Measurements from ENCODE around the gene HNRNPLL.

DNA sequence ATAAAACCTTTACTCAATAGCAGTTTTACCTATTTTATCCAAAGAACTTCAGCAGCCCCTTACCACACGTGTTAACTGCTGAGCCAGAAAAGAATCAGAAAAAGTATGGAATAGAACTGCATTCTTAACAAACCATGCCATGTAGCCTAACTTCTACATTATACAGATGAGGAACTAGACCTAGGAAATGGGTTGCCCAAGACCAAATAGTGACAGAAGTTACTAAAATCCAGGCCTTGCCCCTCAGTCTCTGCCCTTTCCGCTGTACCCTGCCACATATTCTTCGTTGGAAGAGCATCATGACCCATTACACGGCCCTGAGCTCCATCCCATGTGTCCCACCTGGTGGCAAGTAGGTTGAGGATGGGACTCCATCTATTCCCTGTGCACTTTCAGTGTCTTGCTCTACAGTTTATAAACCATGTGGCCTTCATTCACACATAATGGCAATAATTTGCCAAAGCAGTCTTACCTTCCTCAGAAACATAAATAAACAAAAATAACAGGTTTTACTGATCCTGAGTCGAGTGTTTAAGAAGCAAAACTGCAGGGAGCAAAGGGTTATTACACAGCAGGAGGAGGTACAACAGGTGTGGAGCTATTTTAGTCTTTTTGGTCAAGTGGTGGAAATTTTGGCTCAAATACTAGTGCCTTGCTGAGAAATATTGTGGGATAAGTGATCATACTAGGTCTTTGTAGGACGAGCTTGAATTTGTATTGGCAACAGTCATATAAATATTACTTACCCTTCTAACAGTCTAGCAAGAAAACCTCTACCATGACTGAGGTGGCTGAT lies 46.5 kb downstream of the HNRNPLL start:
- TF ChIP-seq CTCF (conservative IDR thresholded peaks at IDR 0.05; ENCODE audit: low read depth in 2 of 2) (no peak), POLR2AphosphoS5 (IDR thresholded peaks at IDR 0.05; ENCODE audit: low read depth) (no peak), EZH2phosphoT487 (IDR thresholded peaks at IDR 0.05; ENCODE audit: unreplicated experiment) (no peak), EZH2 (IDR thresholded peaks at IDR 0.05; ENCODE audit: low read depth, unreplicated experiment) (no peak), ETS1 (IDR thresholded peaks at IDR 0.05) (no peak), NANOG (IDR thresholded peaks at IDR 0.05; ENCODE audit: borderline replicate concordance) (no peak), CREB1 (CRISPR knock-in tag; IDR thresholded peaks at IDR 0.05; ENCODE audit: low read depth) (no peak), ZNF462 (CRISPR knock-in tag; IDR thresholded peaks at IDR 0.05) (no peak)
- TF ChIP-seq, protein P1, sequence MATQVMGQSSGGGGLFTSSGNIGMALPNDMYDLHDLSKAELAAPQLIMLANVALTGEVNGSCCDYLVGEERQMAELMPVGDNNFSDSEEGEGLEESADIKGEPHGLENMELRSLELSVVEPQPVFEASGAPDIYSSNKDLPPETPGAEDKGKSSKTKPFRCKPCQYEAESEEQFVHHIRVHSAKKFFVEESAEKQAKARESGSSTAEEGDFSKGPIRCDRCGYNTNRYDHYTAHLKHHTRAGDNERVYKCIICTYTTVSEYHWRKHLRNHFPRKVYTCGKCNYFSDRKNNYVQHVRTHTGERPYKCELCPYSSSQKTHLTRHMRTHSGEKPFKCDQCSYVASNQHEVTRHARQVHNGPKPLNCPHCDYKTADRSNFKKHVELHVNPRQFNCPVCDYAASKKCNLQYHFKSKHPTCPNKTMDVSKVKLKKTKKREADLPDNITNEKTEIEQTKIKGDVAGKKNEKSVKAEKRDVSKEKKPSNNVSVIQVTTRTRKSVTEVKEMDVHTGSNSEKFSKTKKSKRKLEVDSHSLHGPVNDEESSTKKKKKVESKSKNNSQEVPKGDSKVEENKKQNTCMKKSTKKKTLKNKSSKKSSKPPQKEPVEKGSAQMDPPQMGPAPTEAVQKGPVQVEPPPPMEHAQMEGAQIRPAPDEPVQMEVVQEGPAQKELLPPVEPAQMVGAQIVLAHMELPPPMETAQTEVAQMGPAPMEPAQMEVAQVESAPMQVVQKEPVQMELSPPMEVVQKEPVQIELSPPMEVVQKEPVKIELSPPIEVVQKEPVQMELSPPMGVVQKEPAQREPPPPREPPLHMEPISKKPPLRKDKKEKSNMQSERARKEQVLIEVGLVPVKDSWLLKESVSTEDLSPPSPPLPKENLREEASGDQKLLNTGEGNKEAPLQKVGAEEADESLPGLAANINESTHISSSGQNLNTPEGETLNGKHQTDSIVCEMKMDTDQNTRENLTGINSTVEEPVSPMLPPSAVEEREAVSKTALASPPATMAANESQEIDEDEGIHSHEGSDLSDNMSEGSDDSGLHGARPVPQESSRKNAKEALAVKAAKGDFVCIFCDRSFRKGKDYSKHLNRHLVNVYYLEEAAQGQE (IDR thresholded peaks at IDR 0.05; ENCODE audit: unreplicated experiment): no peak
